Fibroblast of skin of scalp (primary cell): Measurements from ENCODE around the gene GLRX3. TPM values are rescaled to one million over a fixed set of nuclear protein-coding genes. Genes with fewer than 3 reads are reported as not detected.
A peak's percentile ranks its signal among the peaks of the same experiment; 100 is the strongest.
"Not testable (repeated sequence)": the region's sequence is repeated elsewhere in the genome, so short reads cannot be mapped to it uniquely, and the experiment has no call there.

Source experiments
- DNase-seq: peaks from one replicate; pipeline ENCODE4 v3.0.0-alpha.2; 2013
- polyA plus RNA-seq, 2 experiments: library from polyadenylated mRNA; unstranded; fragments of 120-200 nt; gene quantifications; one replicate each; pipeline ENCODE4 v1.2.1, GENCODE V29; 2013; ENCODE audit not compliant: insufficient read length in 2 of 2

GLRX3 gene
- 99.5 TPM for polyA plus RNA-seq (2013, experiment 1 of 2; ENCODE audit: insufficient read length)
- 89.3 TPM for polyA plus RNA-seq (2013, experiment 2 of 2; ENCODE audit: insufficient read length)

GRCh38 chr10:130136226-130137089 lies at the start of gene GLRX3:
Gene GLRX3 (plus strand): TSS chr10:130136391. CDS start chr10:130136421, 30 bp downstream.
- peak; percentile 85 for DNase-seq

GRCh38 chr10:130090565-130090964 lies 45.6 kb upstream of the GLRX3 start:
- DNase-seq: not testable (repeated sequence)

- no peak for DNase-seq
Observed at GRCh38 chr10:130099344-130099743, 36.8 kb upstream of the GLRX3 start.

- no peak for DNase-seq
Observed at GRCh38 chr10:130105724-130106123, 30.5 kb upstream of the GLRX3 start.

- not testable (repeated sequence) for DNase-seq
Observed at GRCh38 chr10:130108146-130108545, 28.0 kb upstream of the GLRX3 start.

GRCh38 chr10:130108934-130109604 lies 27.1 kb upstream of the GLRX3 start:
- no peak for DNase-seq

- DNase-seq: peak; percentile 89
Observed at GRCh38 chr10:130109796-130110245, 26.4 kb upstream of the GLRX3 start.

- peak; percentile 98 for DNase-seq
Observed at GRCh38 chr10:130110246-130111112, 25.7 kb upstream of the GLRX3 start, which contains the start of gene C10orf143. Gene C10orf143 (minus strand): TSS chr10:130110830. CDS start chr10:130110772, 58 bp downstream.

GRCh38 chr10:130111113-130111851 lies 24.9 kb upstream of the GLRX3 start:
- DNase-seq: peak; percentile 98

- no peak for DNase-seq
Observed at GRCh38 chr10:130111852-130112180, 24.4 kb upstream of the GLRX3 start.

GRCh38 chr10:130112821-130113220 lies 23.4 kb upstream of the GLRX3 start:
- DNase-seq: no peak

- DNase-seq: not testable (repeated sequence)
Observed at GRCh38 chr10:130116942-130117341, 19.2 kb upstream of the GLRX3 start.

- DNase-seq: not testable (repeated sequence)
Observed at GRCh38 chr10:130117535-130117934, 18.7 kb upstream of the GLRX3 start.

- DNase-seq: no peak
Observed at GRCh38 chr10:130121486-130122079, 14.6 kb upstream of the GLRX3 start.

- peak; percentile 65 for DNase-seq
Observed at GRCh38 chr10:130127364-130128061, 8.7 kb upstream of the GLRX3 start.

- no peak for DNase-seq
Observed at GRCh38 chr10:130128062-130128781, 8.0 kb upstream of the GLRX3 start.

- no peak for DNase-seq
Observed at GRCh38 chr10:130128922-130129321, 7.3 kb upstream of the GLRX3 start.

GRCh38 chr10:130135676-130136225 lies 440 bp upstream of the GLRX3 start:
- no peak for DNase-seq

GRCh38 chr10:130137090-130137448 lies 878 bp downstream of the GLRX3 start:
- peak; percentile 2 for DNase-seq
